Endothelial cell of umbilical vein (primary cell): Measurements from ENCODE around the gene IL17F. TPM values are rescaled to one million over a fixed set of nuclear protein-coding genes. Genes with fewer than 3 reads are reported as not detected.

Experiments used
- BruUV-seq: library from RNA; stranded (reverse); fragments of 400-500 nt; replicated peaks from 2 replicates; lab custom pipeline; 2021; lab: Mats Ljungman, UMichigan
- CTCF ChIA-PET: fragments of 300-600, 350-600 bp; sonication (Branson Sonifier 250); formaldehyde crosslinking; loops from one replicate; lab custom pipeline; 2021; ENCODE audit warnings: antibody characterized with exemption, inconsistent platforms; lab: Charles Lee
- POLR2A ChIA-PET: fragments of 300-600, 350-600 bp; sonication (Branson Sonifier 250); formaldehyde crosslinking; loops from one replicate; lab custom pipeline; 2021; ENCODE audit warnings: antibody characterized with exemption, inconsistent platforms; lab: Charles Lee
- DNase-seq: peaks from one replicate; pipeline ENCODE4 v3.0.0-alpha.2; 2011; ENCODE audit warnings: low read depth, low spot score
- FAIRE-seq: peaks from 2 replicates; lab custom pipeline; 2011; peaks lifted over from hg19 to GRCh38; lab: Jason Lieb, UNC
- H2AFZ ChIP-seq: 2 replicates; pipeline ENCODE4 v1.6.0; 2012; ENCODE audit warnings: low read depth, low read length, control low read depth, inconsistent platforms
- H3K27ac ChIP-seq: 2 replicates; pipeline ENCODE4 v1.5.1; 2011; ENCODE audit warnings: low read depth, mild to moderate bottlenecking, control low read depth, low read length, moderate library complexity; ENCODE audit not compliant: insufficient read depth
- H3K27me3 ChIP-seq, 2 experiments: 2 replicates each; pipeline versions ENCODE4 v1.6.0 to v1.6.1; 2011; ENCODE audit warnings: low read length in 2 of 2, mixed read lengths in 1 of 2; ENCODE audit not compliant: control insufficient read depth in 2 of 2, insufficient read depth in 2 of 2
- H3K36me3 ChIP-seq, 2 experiments: 2 replicates in 1 of 2; 3 replicates in 1 of 2; pipeline ENCODE4 v1.5.1; 2011; ENCODE audit warnings: low read length in 2 of 2, mild to moderate bottlenecking in 1 of 2, moderate library complexity in 1 of 2; ENCODE audit not compliant: control insufficient read depth in 2 of 2, insufficient read depth in 2 of 2; ENCODE audit errors: extremely low read depth in 1 of 2
- H3K4me1 ChIP-seq: 3 replicates; pipeline ENCODE4 v1.5.1; 2011; ENCODE audit warnings: mild to moderate bottlenecking, low read length; ENCODE audit not compliant: control insufficient read depth, insufficient read depth; ENCODE audit errors: extremely low read depth
- H3K4me2 ChIP-seq: 2 replicates; pipeline ENCODE4 v1.6.1; 2011; ENCODE audit warnings: low read length, control low read depth, mixed read lengths; ENCODE audit not compliant: insufficient read depth
- H3K4me3 ChIP-seq, 3 experiments: fragments of 200-600 bp in 1 of 3; sonication (generic), shearing (Covaris generic) in 1 of 3; replicated peaks in 1 of 3; 2 replicates each; pipeline ENCODE4 v1.5.1; 2011 to 2016; ENCODE audit warnings: control low read depth in 3 of 3, low read length in 3 of 3, mild to moderate bottlenecking in 2 of 3, inconsistent platforms in 1 of 3, low read depth in 1 of 3, moderate library complexity in 1 of 3; ENCODE audit not compliant: insufficient read depth in 1 of 3
- H3K79me2 ChIP-seq: 2 replicates; pipeline ENCODE4 v1.6.0; 2012; ENCODE audit warnings: low read length, inconsistent platforms; ENCODE audit not compliant: control insufficient read depth, insufficient read depth
- H3K9ac ChIP-seq: replicated peaks from 2 replicates; pipeline ENCODE3; 2011; ENCODE audit warnings: low read length, control low read depth; ENCODE audit not compliant: insufficient read depth; ENCODE audit errors: extremely low read depth
- H3K9me1 ChIP-seq: replicated peaks from 3 replicates; pipeline ENCODE4 v1.6.0; 2011; ENCODE audit warnings: mild to moderate bottlenecking, low read length; ENCODE audit not compliant: control insufficient read depth, insufficient read depth; ENCODE audit errors: extremely low read depth
- H3K9me3 ChIP-seq: replicated peaks from 2 replicates; pipeline ENCODE4 v1.5.1; 2012; ENCODE audit warnings: low read length, inconsistent platforms; ENCODE audit not compliant: control insufficient read depth, insufficient read depth
- H4K20me1 ChIP-seq: replicated peaks from 2 replicates; pipeline ENCODE3; 2011; ENCODE audit warnings: mild to moderate bottlenecking, low read length; ENCODE audit not compliant: control insufficient read depth, insufficient read depth; ENCODE audit errors: extremely low read depth
- CTCF ChIP-seq, 2 donors: IDR thresholded peaks; 1 replicate in 1 of 2; 2 replicates in 1 of 2; pipeline ENCODE4 v1.5.1; 2011; ENCODE audit warnings: low read length in 2 of 2, mild to moderate bottlenecking in 2 of 2, moderate library complexity in 2 of 2, control low read depth in 1 of 2, inconsistent platforms in 1 of 2, low read depth in 1 of 2; ENCODE audit not compliant: insufficient read depth in 1 of 2; ENCODE audit errors: extremely low read depth in 1 of 2
- EZH2 ChIP-seq: IDR thresholded peaks from 2 replicates; pipeline ENCODE4 v1.6.1; 2012; ENCODE audit warnings: borderline replicate concordance, low read depth, mild to moderate bottlenecking, moderate library complexity, low read length, inconsistent platforms; ENCODE audit not compliant: severe bottlenecking
- FOS ChIP-seq: IDR thresholded peaks from 2 replicates; pipeline ENCODE4 v1.6.1; 2011; ENCODE audit warnings: mild to moderate bottlenecking, low read length, moderate library complexity, borderline replicate concordance; ENCODE audit not compliant: insufficient read depth
- GATA2 ChIP-seq: IDR thresholded peaks from 2 replicates; pipeline ENCODE4 v1.7.0; 2011; ENCODE audit warnings: low read depth, mild to moderate bottlenecking, moderate library complexity, mixed read lengths, low read length; ENCODE audit not compliant: insufficient read length, insufficient read depth
- JUN ChIP-seq: IDR thresholded peaks from 2 replicates; pipeline ENCODE4 v1.6.1; 2011; ENCODE audit warnings: borderline replicate concordance, low read depth; ENCODE audit not compliant: insufficient read length, insufficient read depth
- MAX ChIP-seq: IDR thresholded peaks from 2 replicates; pipeline ENCODE4 v1.6.1; 2011; ENCODE audit not compliant: insufficient read depth, insufficient read length
- MYC ChIP-seq: IDR thresholded peaks from one replicate; pipeline ENCODE4 v1.6.1; 2011; ENCODE audit warnings: mild to moderate bottlenecking, low read depth, low read length
- POLR2A ChIP-seq: IDR thresholded peaks from 2 replicates; pipeline ENCODE4 v1.6.1; 2012; ENCODE audit warnings: low read depth, mild to moderate bottlenecking, control low read depth, low read length
- POLR2AphosphoS5 ChIP-seq: IDR thresholded peaks from 2 replicates; pipeline ENCODE4 v1.6.1; 2012; ENCODE audit warnings: low read depth, mild to moderate bottlenecking, control low read depth, low read length, moderate library complexity; ENCODE audit not compliant: insufficient read depth
- dilution Hi-C: fragments of 300-500 bp; cut with MboI; formaldehyde crosslinking; loops from one replicate; pipeline ENCODE4 v1.15.0; 2019; ENCODE audit warnings: low sequenced_read_pairs; ENCODE audit not compliant: extremely low pct_ligation_motif_present
- intact Hi-C: fragments of 100-400 bp; cut with micrococcal nuclease; formaldehyde crosslinking; loops from one replicate; pipeline ENCODE4 v1.10.0; 2022
- polyA plus RNA-seq, 4 experiments: library from polyadenylated mRNA; depleted of rRNA in 3 of 4; stranded (reverse) in 3 of 4; unstranded in 1 of 4; fragments of >200 nt; gene quantifications; 2 replicates each; pipeline versions ENCODE4 v1.2.1 to v1.2.3, GENCODE V29; 2011 to 2012; ENCODE audit warnings: missing spikeins in 1 of 4
- total RNA-seq: library from RNA; stranded (reverse); gene quantifications from 2 replicates; pipeline ENCODE4 v1.2.3, GENCODE V29; 2021

The IL17F gene
- total and polyA plus RNA-seq, 2 donors (not counting 3 experiments of a cell fraction or from before 2014, with no cell fraction given) = not detected

- Histone ChIP-seq H2AFZ (no peak overlapping the region), H3K9ac (no peak overlapping the region), H3K27me3 (peaks cover 2% of the 10 kb centered on the region in 2 experiments), H3K9me3 (no peaks in the 10 kb centered on the region), H3K4me2 (no peak overlapping the region), H3K9me1 (no peaks in the 10 kb centered on the region), H3K4me1 (no peaks in the 10 kb centered on the region), H4K20me1 (no peaks in the 10 kb centered on the region), H3K79me2 (no peaks in the 10 kb centered on the region), H3K27ac (no peak overlapping the region), H3K4me3 (no peak overlapping the region), H3K36me3 (no peaks in the 10 kb centered on the region)
- no peak for TF ChIP-seq EZH2
- TF ChIP-seq POLR2AphosphoS5 = no peak
- no peak for TF ChIP-seq MAX
- TF ChIP-seq JUN = no peak
- no peak for TF ChIP-seq FOS
- no peak for TF ChIP-seq GATA2
- no peak for TF ChIP-seq MYC
- no peak for TF ChIP-seq CTCF (IDR thresholded peaks at IDR 0.05; ENCODE audit: extremely low read depth in 1 of 2, insufficient read depth in 1 of 2, low read depth in 1 of 2, low read length in 2 of 2)
- no peak for TF ChIP-seq POLR2A
- CTCF ChIA-PET = no interaction called here
- no peak for DNase-seq
- intact Hi-C loops = no loop called here
- no peak for FAIRE-seq
- POLR2A ChIA-PET = no interaction called here
- BruUV-seq = no TSS peak
- dilution Hi-C loops = no loop called here
These were observed 28.5 kb downstream of the IL17F start for GRCh38 chr6:52215787-52216186.
